GM18505 (cell line): ENCODE data around the gene FAAP24.
"Not testable (repeated sequence)": the region's sequence is repeated elsewhere in the genome, so short reads cannot be mapped to it uniquely, and the experiment has no call there.

Experiments used
- ATAC-seq: cut with Tn5 transposase; IDR thresholded peaks from one replicate; pipeline ENCODE4 v1.9.1; 2021; ENCODE audit not compliant: unreplicated experiment
- POLR2A ChIP-seq: IDR thresholded peaks from 4 replicates; pipeline ENCODE4 v1.6.1; 2011; ENCODE audit warnings: borderline replicate concordance; ENCODE audit not compliant: insufficient read depth, insufficient read length; ENCODE audit errors: extremely low read depth

FAAP24 gene

GRCh38 chr19:32988724-32989123 lies 16.7 kb downstream of the FAAP24 start:
- no peak for ATAC-seq
- TF ChIP-seq POLR2A, result no peak

- not testable (repeated sequence) for ATAC-seq
These were observed 23.9 kb downstream of the FAAP24 start for GRCh38 chr19:32995966-32996365.

- ATAC-seq, result not testable (repeated sequence)
These were observed 25.0 kb downstream of the FAAP24 start for GRCh38 chr19:32997061-32997464.

GRCh38 chr19:32997716-32998355 lies 25.8 kb downstream of the FAAP24 start:
- TF ChIP-seq POLR2A, result no peak
- ATAC-seq, result no peak

- TF ChIP-seq POLR2A, result no peak
- ATAC-seq, result no peak
These were observed 26.7 kb downstream of the FAAP24 start for GRCh38 chr19:32998722-32999121.

GRCh38 chr19:33000510-33000909 lies 28.5 kb downstream of the FAAP24 start:
- no peak for ATAC-seq
- no peak for TF ChIP-seq POLR2A

GRCh38 chr19:33000910-33001309 lies 28.9 kb downstream of the FAAP24 start:
- ATAC-seq, result no peak
- TF ChIP-seq POLR2A, result no peak

- ATAC-seq, result not testable (repeated sequence)
These were observed 30.3 kb downstream of the FAAP24 start for GRCh38 chr19:33002126-33002865.

GRCh38 chr19:33003424-33004024 lies 31.5 kb downstream of the FAAP24 start:
- not testable (repeated sequence) for ATAC-seq

GRCh38 chr19:33005440-33005839 lies 33.4 kb downstream of the FAAP24 start:
- no peak for ATAC-seq
- no peak for TF ChIP-seq POLR2A

GRCh38 chr19:33008738-33009137 lies 36.7 kb downstream of the FAAP24 start:
- ATAC-seq, result no peak
- no peak for TF ChIP-seq POLR2A

GRCh38 chr19:33010891-33011290 lies 38.8 kb downstream of the FAAP24 start:
- ATAC-seq, result not testable (repeated sequence)

- TF ChIP-seq POLR2A, result no peak
- ATAC-seq, result no peak
These were observed 50.6 kb downstream of the FAAP24 start for GRCh38 chr19:33022472-33023116.

GRCh38 chr19:33024398-33024797 lies 52.4 kb downstream of the FAAP24 start:
- no peak for ATAC-seq
- TF ChIP-seq POLR2A, result no peak

GRCh38 chr19:33025468-33026238 lies 53.6 kb downstream of the FAAP24 start:
- ATAC-seq, result not testable (repeated sequence)

- ATAC-seq, result not testable (repeated sequence)
These were observed 54.6 kb downstream of the FAAP24 start for GRCh38 chr19:33026602-33027001.
